Cardiac muscle cell (in vitro differentiated cells and primary cell): ENCODE data around the gene ATXN10. TPM values are rescaled to one million over a fixed set of nuclear protein-coding genes. Genes with fewer than 3 reads are reported as not detected.
"Not testable (repeated sequence)": the region's sequence is repeated elsewhere in the genome, so short reads cannot be mapped to it uniquely, and the experiment has no call there.

Source experiments
- DNase-seq, 2 donors: peaks; one replicate each; pipeline versions ENCODE4 v3.0.0 to v3.0.0-alpha.2; 2010 to 2017; ENCODE audit warnings: low read depth in 1 of 2, low spot score in 1 of 2
- H3K27ac ChIP-seq: fragments of 200-600 bp; sonication (generic); 2 replicates; pipeline ENCODE4 v1.5.1; 2016
- H3K27me3 ChIP-seq: fragments of 200-600 bp; sonication (generic); 2 replicates; pipeline ENCODE4 v1.6.0; 2016; ENCODE audit warnings: control low read depth
- H3K36me3 ChIP-seq: fragments of 200-600 bp; sonication (generic); 2 replicates; pipeline ENCODE4 v1.5.1; 2016; ENCODE audit warnings: control low read depth
- H3K4me1 ChIP-seq: fragments of 200-600 bp; sonication (generic); 2 replicates; pipeline ENCODE4 v1.8.1; 2017; ENCODE audit warnings: low read depth, mild to moderate bottlenecking, mixed run types
- H3K4me3 ChIP-seq: fragments of 200-600 bp; sonication (generic); 2 replicates; pipeline ENCODE4 v1.5.1; 2016; ENCODE audit warnings: mild to moderate bottlenecking
- H3K9me3 ChIP-seq: fragments of 200-600 bp; sonication (generic); 2 replicates; pipeline ENCODE4 v1.5.1; 2017; ENCODE audit warnings: low read depth, mild to moderate bottlenecking, control low read depth
- polyA plus RNA-seq: library from polyadenylated mRNA; unstranded; fragments of >200 nt; fragmentation: Nextera tagmentation; extraction: Ambion mirVana; gene quantifications from 2 replicates; pipeline ENCODE4 v1.2.1, GENCODE V29; 2016
- total RNA-seq: library from RNA; depleted of rRNA; stranded (reverse); fragments of >200 nt; gene quantifications from 2 replicates; pipeline ENCODE4 v1.2.3, GENCODE V29; 2016
- TF ChIP-seq, protein P1 (sequence below): IDR thresholded peaks from 2 replicates; pipeline ENCODE4 v1.5.1; 2012; ENCODE audit warnings: low read depth, mild to moderate bottlenecking, low read length

ATXN10 gene, protein sequence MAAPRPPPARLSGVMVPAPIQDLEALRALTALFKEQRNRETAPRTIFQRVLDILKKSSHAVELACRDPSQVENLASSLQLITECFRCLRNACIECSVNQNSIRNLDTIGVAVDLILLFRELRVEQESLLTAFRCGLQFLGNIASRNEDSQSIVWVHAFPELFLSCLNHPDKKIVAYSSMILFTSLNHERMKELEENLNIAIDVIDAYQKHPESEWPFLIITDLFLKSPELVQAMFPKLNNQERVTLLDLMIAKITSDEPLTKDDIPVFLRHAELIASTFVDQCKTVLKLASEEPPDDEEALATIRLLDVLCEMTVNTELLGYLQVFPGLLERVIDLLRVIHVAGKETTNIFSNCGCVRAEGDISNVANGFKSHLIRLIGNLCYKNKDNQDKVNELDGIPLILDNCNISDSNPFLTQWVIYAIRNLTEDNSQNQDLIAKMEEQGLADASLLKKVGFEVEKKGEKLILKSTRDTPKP
- 67.3 and 78.8 TPM in 2 replicates for total RNA-seq
- 267 and 279 TPM in 2 replicates for polyA plus RNA-seq

DNA sequence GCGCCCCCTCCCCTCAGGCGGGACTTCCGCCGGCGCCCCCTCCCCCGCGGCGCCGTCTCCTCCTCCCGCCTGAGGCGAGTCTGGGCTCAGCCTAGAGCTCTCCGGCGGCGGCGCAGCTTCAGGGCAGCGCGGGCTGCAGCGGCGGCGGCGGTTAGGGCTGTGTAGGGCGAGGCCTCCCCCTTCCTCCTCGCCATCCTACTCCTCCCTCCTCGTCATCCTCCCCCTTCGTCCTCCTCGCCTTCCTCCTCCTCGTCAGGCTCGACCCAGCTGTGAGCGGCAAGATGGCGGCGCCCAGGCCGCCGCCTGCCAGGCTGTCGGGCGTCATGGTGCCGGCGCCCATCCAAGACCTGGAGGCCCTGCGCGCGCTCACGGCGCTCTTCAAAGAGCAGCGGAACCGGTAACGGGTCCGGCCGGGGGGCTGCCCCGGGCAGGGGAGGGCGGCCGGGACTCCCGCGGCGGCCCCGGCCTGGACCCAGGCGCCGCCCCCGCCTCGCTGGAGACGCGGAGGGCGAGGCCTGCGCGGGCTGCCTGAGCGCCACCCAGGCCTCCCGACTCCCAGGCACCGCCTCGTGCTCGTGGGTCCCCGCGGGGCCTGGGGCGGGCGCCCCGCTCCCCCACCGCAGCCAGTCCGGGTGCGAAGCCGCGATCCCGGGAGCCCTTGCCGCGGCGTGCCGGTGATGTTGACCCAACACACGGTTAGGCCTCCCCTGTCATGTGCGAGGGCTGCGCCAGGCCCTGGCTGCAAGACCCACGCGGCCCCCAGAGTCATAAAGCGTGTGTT lies at the start of gene ATXN10:
Gene ATXN10 (plus strand): TSS at position 52 of the 781 bp plus-strand sequence. CDS start 230 bp downstream, at position 282.
- Histone ChIP-seq H3K9me3 (no peaks in the 10 kb centered on the region), H3K27me3 (no peaks in the 10 kb centered on the region), H3K36me3 (no peaks in the 10 kb centered on the region), H3K27ac (peak within 1 kb of the TSS; percentile 93), H3K4me3 (peak within 1 kb of the TSS; percentile 76), H3K4me1 (peaks cover 10% of the 10 kb centered on the region)
- peak; percentile 78 to 91 for DNase-seq
- TF ChIP-seq, protein P1, sequence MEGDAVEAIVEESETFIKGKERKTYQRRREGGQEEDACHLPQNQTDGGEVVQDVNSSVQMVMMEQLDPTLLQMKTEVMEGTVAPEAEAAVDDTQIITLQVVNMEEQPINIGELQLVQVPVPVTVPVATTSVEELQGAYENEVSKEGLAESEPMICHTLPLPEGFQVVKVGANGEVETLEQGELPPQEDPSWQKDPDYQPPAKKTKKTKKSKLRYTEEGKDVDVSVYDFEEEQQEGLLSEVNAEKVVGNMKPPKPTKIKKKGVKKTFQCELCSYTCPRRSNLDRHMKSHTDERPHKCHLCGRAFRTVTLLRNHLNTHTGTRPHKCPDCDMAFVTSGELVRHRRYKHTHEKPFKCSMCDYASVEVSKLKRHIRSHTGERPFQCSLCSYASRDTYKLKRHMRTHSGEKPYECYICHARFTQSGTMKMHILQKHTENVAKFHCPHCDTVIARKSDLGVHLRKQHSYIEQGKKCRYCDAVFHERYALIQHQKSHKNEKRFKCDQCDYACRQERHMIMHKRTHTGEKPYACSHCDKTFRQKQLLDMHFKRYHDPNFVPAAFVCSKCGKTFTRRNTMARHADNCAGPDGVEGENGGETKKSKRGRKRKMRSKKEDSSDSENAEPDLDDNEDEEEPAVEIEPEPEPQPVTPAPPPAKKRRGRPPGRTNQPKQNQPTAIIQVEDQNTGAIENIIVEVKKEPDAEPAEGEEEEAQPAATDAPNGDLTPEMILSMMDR: no peak

DNA sequence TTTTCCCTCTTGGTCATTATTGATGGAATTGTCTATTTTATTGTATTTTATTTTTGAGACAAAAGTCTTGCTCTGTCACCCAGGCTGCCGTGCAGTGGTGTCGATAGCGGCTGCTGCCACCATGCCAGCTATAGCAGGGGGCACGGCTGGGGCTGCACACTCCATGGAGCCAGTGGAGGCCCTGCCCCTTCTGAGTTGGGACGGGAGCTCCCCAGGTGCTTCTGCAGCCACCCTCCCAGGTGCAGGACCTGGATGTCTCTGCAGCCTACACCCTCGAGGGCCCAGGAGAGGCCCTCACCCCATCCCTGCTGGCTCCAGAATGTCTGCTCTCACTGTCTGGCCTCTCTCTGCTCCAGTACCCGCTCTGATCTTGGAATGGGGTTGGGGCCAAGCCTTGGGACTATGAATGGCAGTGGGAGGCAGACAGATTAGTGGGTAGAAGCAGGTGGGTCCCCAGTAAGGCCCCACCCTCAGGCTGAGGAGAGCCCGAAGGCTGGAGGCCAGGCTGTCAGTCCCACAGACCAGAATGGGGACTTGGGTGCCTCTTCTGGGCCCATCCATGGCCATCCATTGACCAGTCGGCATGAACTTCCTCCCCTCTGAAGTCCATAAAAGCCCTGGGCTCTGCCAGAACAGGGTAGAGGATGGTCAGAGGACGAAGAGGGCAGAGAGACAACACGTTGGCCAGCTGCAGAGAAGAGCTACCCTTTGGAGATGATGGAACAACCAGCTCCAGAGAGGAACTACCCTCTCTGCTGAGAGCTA lies 49.6 kb upstream of the ATXN10 start:
- DNase-seq: no peak
- TF ChIP-seq, protein P1: no peak
- no peaks in the 10 kb centered on the region for H3K9me3 ChIP-seq

DNA sequence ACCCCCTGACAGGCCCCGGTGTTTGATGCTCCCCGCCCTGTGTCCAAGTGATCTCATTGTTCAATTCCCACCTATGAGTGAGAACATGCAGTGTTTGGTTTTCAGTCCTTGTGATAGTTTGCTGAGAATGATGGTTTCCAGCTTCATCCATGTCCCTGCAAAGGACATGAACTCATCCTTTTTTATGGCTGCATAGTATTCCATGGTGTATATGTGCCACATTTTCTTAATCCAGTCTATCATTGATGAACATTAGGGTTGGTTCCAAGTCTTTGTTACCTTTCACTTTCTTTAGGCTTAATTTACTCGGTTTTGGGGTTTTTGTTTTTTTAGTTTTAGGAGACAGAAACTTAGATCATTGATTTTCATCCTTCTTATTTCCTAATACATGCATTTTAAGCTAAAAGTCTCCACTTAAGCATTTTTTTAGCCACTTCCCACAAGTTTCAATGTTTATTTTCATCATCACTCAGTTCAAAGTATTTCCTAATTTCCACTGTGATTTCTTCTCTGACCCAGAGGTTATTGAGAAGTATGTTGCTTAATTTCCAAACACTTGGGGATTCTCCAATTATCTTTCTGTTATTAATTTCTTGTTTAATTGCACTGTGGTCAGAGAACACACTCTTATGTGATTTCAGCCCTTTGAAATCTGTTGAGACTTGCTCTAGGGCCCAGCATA lies 48.0 kb upstream of the ATXN10 start:
- not testable (repeated sequence) for H3K27ac ChIP-seq, DNase-seq, H3K4me1 ChIP-seq, H3K9me3 ChIP-seq, H3K36me3 ChIP-seq, H3K4me3 ChIP-seq
- H3K27me3 ChIP-seq: peaks cover 28% of the 10 kb centered on the region

More for the DNA sequence above, 49.6 kb upstream of the ATXN10 start:
- Histone ChIP-seq H3K27ac (no peak overlapping the region), H3K36me3 (no peaks in the 10 kb centered on the region), H3K4me1 (no peaks in the 10 kb centered on the region), H3K4me3 (no peak overlapping the region), H3K27me3 (peaks cover 27% of the 10 kb centered on the region)

DNA sequence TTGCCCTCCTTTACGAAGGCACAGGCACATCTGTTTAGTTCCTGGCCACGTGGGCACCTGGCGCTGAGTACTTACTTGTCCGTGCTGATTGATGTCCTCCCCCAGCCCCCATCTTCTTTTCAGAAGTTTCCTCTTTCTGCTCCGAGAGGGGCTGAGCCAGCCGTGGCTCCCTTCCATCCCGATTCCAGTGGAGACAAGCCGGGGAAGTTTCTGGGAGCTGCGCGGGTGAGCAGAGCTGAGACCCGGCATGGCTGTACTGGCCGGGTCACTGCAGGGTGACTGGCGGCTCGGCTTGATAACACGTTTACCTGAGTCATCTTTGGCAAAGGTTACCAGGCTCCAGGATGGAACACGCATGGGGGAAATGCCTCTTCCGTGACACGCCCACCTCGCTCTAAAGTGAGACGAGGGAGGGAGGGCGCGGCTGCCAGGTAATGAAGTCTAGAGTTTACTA lies 45.4 kb upstream of the ATXN10 start:
- no peaks in the 10 kb centered on the region for H3K36me3 ChIP-seq
- H3K9me3 ChIP-seq: no peaks in the 10 kb centered on the region
- no peak overlapping the region for H3K27ac ChIP-seq
- peaks cover 49% of the 10 kb centered on the region for H3K27me3 ChIP-seq
- no peaks in the 10 kb centered on the region for H3K4me1 ChIP-seq
- DNase-seq: no peak
- TF ChIP-seq, protein P1: no peak
- no peak overlapping the region for H3K4me3 ChIP-seq

DNA sequence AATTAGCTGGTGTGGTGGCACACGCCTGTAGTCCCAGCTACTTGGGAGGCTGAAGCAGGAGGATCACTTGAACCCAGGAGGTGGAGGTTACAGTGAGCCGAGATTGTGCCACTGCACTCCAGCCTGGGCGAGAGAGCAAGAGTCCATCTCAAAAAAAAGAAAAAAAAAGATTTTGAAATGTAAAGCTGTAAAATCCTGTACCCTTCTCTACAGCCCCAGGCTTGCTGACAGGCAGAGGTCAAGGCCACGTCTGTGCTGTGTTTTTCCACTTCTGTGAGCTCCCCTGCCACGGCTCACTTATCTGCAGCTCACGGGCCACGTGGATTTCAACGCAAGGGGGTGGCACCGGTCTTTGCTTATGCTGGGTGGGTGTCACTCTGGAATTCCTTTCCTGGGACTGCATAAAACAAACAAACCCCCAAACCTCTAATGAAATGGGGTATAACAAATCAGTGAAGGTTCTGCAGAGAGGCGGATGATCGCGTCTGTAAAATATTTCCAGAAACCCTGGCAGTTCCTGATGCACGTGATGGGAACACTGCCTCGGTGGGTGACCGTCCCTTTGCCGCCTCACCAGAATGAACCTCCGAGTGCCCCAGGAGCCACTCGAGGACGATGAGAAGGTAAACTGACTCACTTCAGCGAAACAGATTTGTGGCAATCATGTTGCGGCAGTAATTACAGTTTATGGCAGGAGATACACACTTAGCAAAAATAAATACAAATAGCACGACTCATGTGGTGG lies 44.0 kb upstream of the ATXN10 start:
- TF ChIP-seq, protein P1: no peak
- no peaks in the 10 kb centered on the region for H3K9me3 ChIP-seq
- DNase-seq: no peak
- no peaks in the 10 kb centered on the region for H3K36me3 ChIP-seq
- H3K27ac ChIP-seq: no peak overlapping the region
- peaks cover 63% of the 10 kb centered on the region for H3K27me3 ChIP-seq
- H3K4me1 ChIP-seq: no peaks in the 10 kb centered on the region
- no peak overlapping the region for H3K4me3 ChIP-seq
